PFSK-1 (cell line): ENCODE measurements around the gene WFIKKN1.

Experiments
- FOXP2 ChIP-seq: optimal IDR thresholded peaks from 2 replicates; pipeline ENCODE3; 2011; ENCODE audit warnings: borderline replicate concordance, control low read depth, inconsistent platforms; ENCODE audit not compliant: insufficient read depth; ENCODE audit errors: extremely low read length, extremely low read depth
- POLR2AphosphoS5 ChIP-seq: IDR thresholded peaks from 2 replicates; pipeline ENCODE4 v1.6.1; 2012; ENCODE audit warnings: low read depth, mild to moderate bottlenecking, control low read depth, low read length, moderate library complexity
- REST ChIP-seq, 2 experiments: IDR thresholded peaks; 2 replicates each; pipeline versions ENCODE4 v1.6.1 to v1.8.0; 2011 to 2012; ENCODE audit warnings: low read depth in 2 of 2, low read length in 2 of 2, control low read depth in 1 of 2, inconsistent platforms in 1 of 2, mild to moderate bottlenecking in 1 of 2, moderate library complexity in 1 of 2; ENCODE audit not compliant: insufficient read depth in 1 of 2
- SIN3A ChIP-seq: IDR thresholded peaks from 2 replicates; pipeline ENCODE4 v1.6.1; 2012; ENCODE audit warnings: mild to moderate bottlenecking, low read length, moderate library complexity, borderline replicate concordance; ENCODE audit not compliant: insufficient read depth
- TAF1 ChIP-seq: IDR thresholded peaks from 2 replicates; pipeline ENCODE4 v1.6.1; 2012; ENCODE audit warnings: low read length, control low read depth, borderline replicate concordance; ENCODE audit not compliant: insufficient read depth

WFIKKN1 gene

GRCh38 chr16:681746-682427 lies 51.1 kb downstream of the WFIKKN1 start:
- TF ChIP-seq SIN3A (no peak), POLR2AphosphoS5 (no peak), FOXP2 (no peak), REST (IDR thresholded peaks at IDR 0.05; ENCODE audit: insufficient read depth in 1 of 2, low read depth in 2 of 2, low read length in 2 of 2) (no peak), TAF1 (no peak)

- no peak for TF ChIP-seq POLR2AphosphoS5
- no peak for TF ChIP-seq SIN3A
- TF ChIP-seq TAF1, result no peak
- TF ChIP-seq FOXP2, result no peak
- TF ChIP-seq REST (IDR thresholded peaks at IDR 0.05; ENCODE audit: insufficient read depth in 1 of 2, low read depth in 2 of 2, low read length in 2 of 2), result no peak
These were observed 52.0 kb downstream of the WFIKKN1 start for GRCh38 chr16:682493-683395.

GRCh38 chr16:683396-684070 lies 52.7 kb downstream of the WFIKKN1 start:
- TF ChIP-seq TAF1 (no peak), POLR2AphosphoS5 (no peak), FOXP2 (no peak), SIN3A (no peak), REST (IDR thresholded peaks at IDR 0.05; ENCODE audit: insufficient read depth in 1 of 2, low read depth in 2 of 2, low read length in 2 of 2) (no peak)
